Measurements from ENCODE around the gene SETX.

Gene SETX

GRCh38 chr9:132351404-132352045, 3.3 kb downstream of the SETX start:
- no peak for DNase-seq (ENCODE audit: low read depth in 2 of 2)

- no peak for DNase-seq (ENCODE audit: low read depth in 2 of 2)
Measured at GRCh38 chr9:132350861-132351315, 3.9 kb downstream of the SETX start.

- DNase-seq (ENCODE audit: low read depth in 2 of 2): no peak
Measured at GRCh38 chr9:132348676-132349075, 6.1 kb downstream of the SETX start.

GRCh38 chr9:132346177-132346576, 8.6 kb downstream of the SETX start:
- DNase-seq (ENCODE audit: low read depth in 2 of 2): no peak

- no peak for DNase-seq (ENCODE audit: low read depth in 2 of 2)
Measured at GRCh38 chr9:132341177-132341840, 13.5 kb downstream of the SETX start.

- no peak for DNase-seq (ENCODE audit: low read depth in 2 of 2)
Measured at GRCh38 chr9:132334364-132334763, 20.4 kb downstream of the SETX start.

- DNase-seq (ENCODE audit: low read depth in 2 of 2): no peak
Measured at GRCh38 chr9:132333556-132333955, 21.2 kb downstream of the SETX start.

GRCh38 chr9:132328580-132328979, 26.2 kb downstream of the SETX start:
- DNase-seq (ENCODE audit: low read depth in 2 of 2): no peak

- DNase-seq (ENCODE audit: low read depth in 2 of 2): no peak
Measured at GRCh38 chr9:132327537-132327936, 27.2 kb downstream of the SETX start.

- DNase-seq (ENCODE audit: low read depth in 2 of 2): no peak
Measured at GRCh38 chr9:132324425-132324824, 30.4 kb downstream of the SETX start.

- DNase-seq (ENCODE audit: low read depth in 2 of 2): no peak
Measured at GRCh38 chr9:132319421-132320110, 35.2 kb downstream of the SETX start.

- no peak for DNase-seq (ENCODE audit: low read depth in 2 of 2)
Measured at GRCh38 chr9:132312873-132313272, 41.9 kb downstream of the SETX start.

GRCh38 chr9:132312426-132312825, 42.4 kb downstream of the SETX start:
- DNase-seq (ENCODE audit: low read depth in 2 of 2): no peak

GRCh38 chr9:132311978-132312377, 42.8 kb downstream of the SETX start:
- no peak for DNase-seq (ENCODE audit: low read depth in 2 of 2)

- no peak for DNase-seq (ENCODE audit: low read depth in 2 of 2)
Measured at GRCh38 chr9:132309056-132309455, 45.7 kb downstream of the SETX start.

GRCh38 chr9:132301521-132301920, 53.3 kb downstream of the SETX start:
- no peak for DNase-seq (ENCODE audit: low read depth in 2 of 2)

- no peak for DNase-seq (ENCODE audit: low read depth in 2 of 2)
Measured at GRCh38 chr9:132299221-132299620, 55.6 kb downstream of the SETX start.

- DNase-seq (ENCODE audit: low read depth in 2 of 2): no peak
Measured at GRCh38 chr9:132295181-132295580, 59.6 kb downstream of the SETX start.

GRCh38 chr9:132293145-132293721, 61.6 kb downstream of the SETX start:
- no peak for DNase-seq (ENCODE audit: low read depth in 2 of 2)

GRCh38 chr9:132288966-132289365, 65.8 kb downstream of the SETX start:
- no peak for DNase-seq (ENCODE audit: low read depth in 2 of 2)

GRCh38 chr9:132288361-132288760, 66.4 kb downstream of the SETX start:
- no peak for DNase-seq (ENCODE audit: low read depth in 2 of 2)

- no peak for DNase-seq (ENCODE audit: low read depth in 2 of 2)
Measured at GRCh38 chr9:132287256-132287760, 67.5 kb downstream of the SETX start.
